GM21526 (cell line): ENCODE results near the gene BRPF1.

Source experiments
- ATAC-seq: cut with Tn5 transposase; IDR thresholded peaks from one replicate; pipeline ENCODE4 v1.9.1; 2021; ENCODE audit warnings: moderate library complexity; ENCODE audit not compliant: unreplicated experiment, low FRiP score

BRPF1 gene

GRCh38 chr3:9784965-9785364 lies 53.4 kb downstream of the BRPF1 start:
- ATAC-seq, result no peak

- no peak for ATAC-seq
Observed at GRCh38 chr3:9785602-9786001, 54.1 kb downstream of the BRPF1 start.

GRCh38 chr3:9786209-9786739 lies 54.7 kb downstream of the BRPF1 start:
- no peak for ATAC-seq

DNA sequence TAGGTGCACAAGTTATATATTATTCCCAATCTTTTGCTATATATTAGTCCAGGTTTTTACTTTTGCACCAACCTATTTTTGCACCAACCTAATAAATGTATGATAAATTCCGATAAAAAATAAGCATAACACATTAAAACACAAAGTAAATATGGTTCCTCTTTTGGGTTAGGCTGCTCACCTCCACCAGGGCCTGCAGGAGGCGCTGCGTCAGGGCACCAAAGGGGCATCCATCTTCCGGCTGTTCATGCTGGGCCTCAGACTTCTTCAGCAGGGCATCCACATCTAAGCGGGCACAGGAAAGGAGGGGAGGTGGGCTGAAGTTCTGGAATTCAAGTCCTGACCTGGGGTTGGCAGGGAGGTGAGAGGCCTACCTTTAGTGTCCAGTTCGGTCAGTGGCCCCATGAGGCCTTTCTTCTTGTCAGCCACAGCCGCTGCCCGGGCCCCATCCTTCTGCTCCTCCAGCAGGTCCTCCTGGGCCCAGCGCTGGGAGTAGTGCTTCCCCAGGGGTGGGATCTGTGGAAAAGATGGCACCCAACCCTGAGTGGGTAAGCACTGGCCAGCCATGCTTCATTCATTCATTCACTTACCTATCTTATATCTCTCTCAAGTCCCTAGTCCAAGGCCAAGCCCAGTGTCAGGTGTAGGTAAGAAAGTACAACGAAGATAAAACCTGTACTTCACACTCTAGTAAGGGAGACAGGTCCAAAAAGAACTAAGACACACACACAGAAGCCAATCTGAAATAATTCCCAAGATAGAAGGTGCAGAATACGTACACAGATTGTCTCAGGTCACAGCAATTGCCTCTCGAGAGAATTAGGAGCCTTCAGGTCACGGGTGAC lies 55.5 kb downstream of the BRPF1 start:
- ATAC-seq, result no peak

- ATAC-seq, result no peak
Observed at GRCh38 chr3:9787714-9788113, 56.2 kb downstream of the BRPF1 start.

GRCh38 chr3:9791127-9791526 lies 59.6 kb downstream of the BRPF1 start:
- no peak for ATAC-seq

- no peak for ATAC-seq
Observed at GRCh38 chr3:9791790-9792404, 60.4 kb downstream of the BRPF1 start.

- ATAC-seq, result peak; percentile 79
Observed at GRCh38 chr3:9792405-9793160, 61.0 kb downstream of the BRPF1 start, which contains the start of the genes ARPC4 and TADA3. Gene ARPC4, plus strand, starts transcription at chr3:9793082. Its CDS starts 40 bp downstream, at chr3:9793122. Gene TADA3, minus strand, starts transcription at chr3:9792473. Its CDS starts 1,007 bp downstream, at chr3:9791466.

GRCh38 chr3:9793161-9793781 lies 61.7 kb downstream of the BRPF1 start:
- ATAC-seq, result no peak

GRCh38 chr3:9794400-9794799 lies 62.9 kb downstream of the BRPF1 start:
- ATAC-seq, result no peak

- ATAC-seq, result no peak
Observed at GRCh38 chr3:9795207-9795606, 63.7 kb downstream of the BRPF1 start.

- no peak for ATAC-seq
Observed at GRCh38 chr3:9797196-9797945, 65.8 kb downstream of the BRPF1 start.
